ES-I3 (cell line): ENCODE data around the gene CSF3.

Source experiments
- H3K36me3 ChIP-seq: 2 replicates; pipeline ENCODE4 v1.6.1; 2013; ENCODE audit warnings: mild to moderate bottlenecking, low read length, control low read depth, moderate library complexity; ENCODE audit not compliant: insufficient read depth
- H3K4me1 ChIP-seq: 2 replicates; pipeline ENCODE4 v1.6.1; 2013; ENCODE audit warnings: mild to moderate bottlenecking, control low read depth, low read length; ENCODE audit not compliant: insufficient read depth
- H3K9ac ChIP-seq: 2 replicates; pipeline ENCODE4 v1.6.1; 2013; ENCODE audit warnings: low read depth, mild to moderate bottlenecking, low read length, moderate library complexity
- H3K9me3 ChIP-seq: 2 replicates; pipeline ENCODE4 v1.6.1; 2013; ENCODE audit warnings: mild to moderate bottlenecking, low read length, moderate library complexity; ENCODE audit not compliant: control insufficient read depth, insufficient read depth

CSF3 gene

GRCh38 chr17:40015005-40015997, at the start of gene CSF3:
Gene CSF3 (plus strand): TSS chr17:40015440. CDS start chr17:40015475, 35 bp downstream.
- no peaks in the 10 kb centered on the region for H3K9me3 ChIP-seq
- peaks cover 16% of the 10 kb centered on the region for H3K4me1 ChIP-seq
- H3K9ac ChIP-seq = no peak within 1 kb of the TSS; the same call in 1 of the 2 replicates
- no peaks in the 10 kb centered on the region for H3K36me3 ChIP-seq

- no peaks in the 10 kb centered on the region for H3K36me3 ChIP-seq
- no peaks in the 10 kb centered on the region; the same call in 1 of the 2 replicates for H3K4me1 ChIP-seq
- H3K9me3 ChIP-seq = no peaks in the 10 kb centered on the region
- no peak overlapping the region for H3K9ac ChIP-seq
These were observed 48.5 kb upstream of the CSF3 start for GRCh38 chr17:39966771-39967170.

- Histone ChIP-seq H3K9me3 (no peaks in the 10 kb centered on the region), H3K4me1 (no peaks in the 10 kb centered on the region; the same call in 1 of the 2 replicates), H3K36me3 (no peaks in the 10 kb centered on the region), H3K9ac (no peak overlapping the region)
These were observed 46.5 kb upstream of the CSF3 start for GRCh38 chr17:39968761-39969160.

GRCh38 chr17:39969375-39969774, 45.9 kb upstream of the CSF3 start:
- Histone ChIP-seq H3K4me1 (no peaks in the 10 kb centered on the region), H3K9ac (no peak overlapping the region)

GRCh38 chr17:39970157-39970692, 45.0 kb upstream of the CSF3 start:
- no peak overlapping the region for H3K9ac ChIP-seq

More at GRCh38 chr17:39969375-39969774, 45.9 kb upstream of the CSF3 start:
- no peaks in the 10 kb centered on the region for H3K9me3 ChIP-seq
- no peaks in the 10 kb centered on the region for H3K36me3 ChIP-seq

GRCh38 chr17:39971076-39971603, 44.1 kb upstream of the CSF3 start:
- H3K9ac ChIP-seq = no peak overlapping the region
- H3K4me1 ChIP-seq = no peaks in the 10 kb centered on the region
- no peaks in the 10 kb centered on the region for H3K9me3 ChIP-seq
- no peaks in the 10 kb centered on the region for H3K36me3 ChIP-seq

More at GRCh38 chr17:39970157-39970692, 45.0 kb upstream of the CSF3 start:
- Histone ChIP-seq H3K36me3 (no peaks in the 10 kb centered on the region), H3K9me3 (no peaks in the 10 kb centered on the region), H3K4me1 (no peaks in the 10 kb centered on the region)

GRCh38 chr17:39972271-39972670, 43.0 kb upstream of the CSF3 start:
- Histone ChIP-seq H3K36me3 (no peaks in the 10 kb centered on the region), H3K4me1 (no peaks in the 10 kb centered on the region), H3K9me3 (no peaks in the 10 kb centered on the region), H3K9ac (no peak overlapping the region)

- Histone ChIP-seq H3K36me3 (no peaks in the 10 kb centered on the region), H3K9me3 (no peaks in the 10 kb centered on the region), H3K4me1 (no peaks in the 10 kb centered on the region), H3K9ac (no peak overlapping the region)
These were observed 41.7 kb upstream of the CSF3 start for GRCh38 chr17:39973496-39973895.

- Histone ChIP-seq H3K9me3 (no peaks in the 10 kb centered on the region), H3K36me3 (no peaks in the 10 kb centered on the region), H3K9ac (no peak overlapping the region), H3K4me1 (peaks cover 6% of the 10 kb centered on the region)
These were observed 40.8 kb upstream of the CSF3 start for GRCh38 chr17:39974433-39974832.

- H3K36me3 ChIP-seq = no peaks in the 10 kb centered on the region
- H3K9me3 ChIP-seq = no peaks in the 10 kb centered on the region
- no peak overlapping the region for H3K9ac ChIP-seq
These were observed 39.4 kb upstream of the CSF3 start for GRCh38 chr17:39975801-39976200.

GRCh38 chr17:39979016-39979670, 36.1 kb upstream of the CSF3 start:
- peaks cover 9% of the 10 kb centered on the region for H3K4me1 ChIP-seq
- 0 out of 2 replicates have a peak, but pooled peaks cover 1% of the 10 kb centered on the region for H3K36me3 ChIP-seq
- no peaks in the 10 kb centered on the region for H3K9me3 ChIP-seq
- H3K9ac ChIP-seq = peak overlapping the region; percentile 66

More at GRCh38 chr17:39975801-39976200, 39.4 kb upstream of the CSF3 start:
- peaks cover 9% of the 10 kb centered on the region for H3K4me1 ChIP-seq

GRCh38 chr17:39979893-39980350, 35.3 kb upstream of the CSF3 start:
- peaks cover 9% of the 10 kb centered on the region for H3K4me1 ChIP-seq
- H3K36me3 ChIP-seq = peaks cover 8% of the 10 kb centered on the region
- H3K9me3 ChIP-seq = no peaks in the 10 kb centered on the region
- peak overlapping the region; percentile 66 for H3K9ac ChIP-seq

GRCh38 chr17:39980351-39981206, 34.7 kb upstream of the CSF3 start, which contains the start of gene PSMD3:
Gene PSMD3 (plus strand): TSS chr17:39980807. CDS start chr17:39980971, 164 bp downstream.
- Histone ChIP-seq H3K9me3 (no peaks in the 10 kb centered on the region), H3K9ac (peak within 1 kb of the TSS; percentile 66), H3K4me1 (peaks cover 9% of the 10 kb centered on the region), H3K36me3 (peaks cover 14% of the 10 kb centered on the region)
